MM.1S (cell line): Measurements from ENCODE around the gene GNAS.

Experiments used
- CTCF ChIP-seq: fragments of 300-600 bp; sonication (generic); IDR thresholded peaks from 2 replicates; pipeline ENCODE4 v1.5.1; 2016; ENCODE audit warnings: antibody characterized with exemption, low read length, mixed read lengths
- EZH2 ChIP-seq: fragments of 300-600 bp; sonication (generic); optimal IDR thresholded peaks from 2 replicates; pipeline ENCODE3; 2017; ENCODE audit warnings: low read depth, mild to moderate bottlenecking, antibody characterized with exemption, low read length, mixed read lengths

- TF ChIP-seq CTCF (no peak), EZH2 (no peak)
Observed at GRCh38 chr20:58811334-58811733, 41.2 kb upstream of the GNAS start.
